Ovary (tissue), 9 donors: ENCODE measurements around the gene GSTM4. TPM values are rescaled to one million over a fixed set of nuclear protein-coding genes. Genes with fewer than 3 reads are reported as not detected.
"Not testable (repeated sequence)": the region's sequence is repeated elsewhere in the genome, so short reads cannot be mapped to it uniquely, and the experiment has no call there.

Source experiments
- DNase-seq, 5 donors: peaks; one replicate each; pipeline ENCODE4 v3.0.0-alpha.2; 2019 to 2020
- H3K27ac ChIP-seq, 2 donors: fragments of 200-600 bp; one replicate each; pipeline versions ENCODE4 v1.5.1 to v1.8.0; 2019 to 2022
- H3K27me3 ChIP-seq: fragments of 200-600 bp; one replicate; pipeline ENCODE4 v1.8.0; 2022
- H3K36me3 ChIP-seq: fragments of 200-600 bp; sonication (generic); one replicate; pipeline ENCODE4 v1.5.1; 2019
- H3K4me1 ChIP-seq: one replicate; pipeline ENCODE4 v1.8.1; 2013; ENCODE audit warnings: mild to moderate bottlenecking, moderate library complexity; ENCODE audit not compliant: insufficient read depth
- H3K4me3 ChIP-seq: fragments of 200-600 bp; sonication (generic); one replicate; pipeline ENCODE4 v1.5.1; 2017
- H3K9me3 ChIP-seq, 2 donors: fragments of 200-600 bp in 1 of 2; sonication (generic) in 1 of 2; one replicate each; pipeline versions ENCODE4 v1.5.1 to v1.8.1; 2013 to 2019; ENCODE audit warnings: mild to moderate bottlenecking in 1 of 2, moderate library complexity in 1 of 2
- CTCF ChIP-seq, 3 donors: fragments of 450-650 bp in 2 of 3; fragments of 200-600 bp in 1 of 3; IDR thresholded peaks; one replicate each; pipeline versions ENCODE4 v1.5.1 to v1.8.0; 2016 to 2022; ENCODE audit warnings: antibody characterized with exemption in 3 of 3, mild to moderate bottlenecking in 1 of 3
- EP300 ChIP-seq: sonication (generic); formaldehyde crosslinking; IDR thresholded peaks from one replicate; pipeline ENCODE4 v1.6.1; 2017; ENCODE audit warnings: antibody characterized with exemption
- POLR2A ChIP-seq: fragments of 450-650 bp; IDR thresholded peaks from one replicate; pipeline ENCODE4 v1.6.1; 2017; ENCODE audit warnings: antibody characterized with exemption, mild to moderate bottlenecking, moderate library complexity
- WGBS, 3 donors: extraction: QIAGEN DNeasy Blood & Tissue Kit in 1 of 3; methylation state at CpG; one replicate each; pipeline versions ENCODE4 v1.1.5 to v1.1.7; 2013 to 2017; 5-methylcytosine and 5-hydroxymethylcytosine counted together
- intact Hi-C, 4 donors: fragments of 100-400 bp; cut with DNase I; formaldehyde crosslinking; loops; one replicate each; pipeline versions ENCODE4 v1.11.0 to v1.15.1; 2022 to 2023
- polyA plus RNA-seq, 2 donors: library from polyadenylated mRNA; stranded (reverse); fragments of 200-250 nt in 1 of 2; fragments of 350-450 nt in 1 of 2; fragmentation: Illumina TruSeq in 1 of 2; extraction: RNeasy Lipid Tissue Mini Kit (QIAGEN cat#74804) in 1 of 2; gene quantifications; one replicate each; pipeline ENCODE4 v1.2.3, GENCODE V29; 2013 to 2014
- total RNA-seq, 7 donors: library from RNA; depleted of rRNA in 2 of 7; stranded (reverse); fragments of >200 nt in 2 of 7; fragmentation: NEBNext Ultra II Directional in 3 of 7; extraction: Animal tissue kit (Norgen Biotek cat#: 25700) in 3 of 7; gene quantifications; one replicate each; pipeline versions ENCODE4 v1.1.0 to v1.2.4, GENCODE V29; 2016 to 2023
- donor health status: DM: no; HTN: no; CAD: no; lungs with moderate emphysema.
- donor health status: DM: no; HTN: no; CAD: no.
- donor health status: Bipolar disorder and iron deficiency.
- donor health status: DM: yes; HTN: yes; CAD: no.
- donor health status: DM: no; HTN: no; CAD: no.
- donor health status: DM: yes; HTN: yes; CAD: no.

GSTM4 gene
- total and polyA plus RNA-seq, 9 donors = 23.0 to 116 (median 47.2) TPM

- 71 to 79% (median 73%) methylated on average over 8 of the region's 8 CpGs for WGBS, 3 donors
- intact Hi-C loops = no loop called here
- no peak for TF ChIP-seq POLR2A
- no peak for TF ChIP-seq EP300
- TF ChIP-seq CTCF (IDR thresholded peaks at IDR 0.05) = no peak
- Histone ChIP-seq H3K9me3 (no peaks in the 10 kb centered on the region), H3K36me3 (no peaks in the 10 kb centered on the region), H3K4me1 (no peaks in the 10 kb centered on the region), H3K27me3 (no peaks in the 10 kb centered on the region), H3K27ac (no peak overlapping the region), H3K4me3 (no peak overlapping the region)
- no peak for DNase-seq
Measured at GRCh38 chr1:109704173-109704572, 48.3 kb downstream of the GSTM4 start.

- Histone ChIP-seq H3K4me1 (no peaks in the 10 kb centered on the region), H3K4me3 (no peak overlapping the region), H3K27me3 (no peaks in the 10 kb centered on the region), H3K9me3 (no peaks in the 10 kb centered on the region), H3K27ac (no peak overlapping the region), H3K36me3 (no peaks in the 10 kb centered on the region)
- 93 to 97% (median 95%) methylated on average over 4 of the region's 4 CpGs for WGBS, 3 donors
- TF ChIP-seq CTCF (IDR thresholded peaks at IDR 0.05) (no peak), EP300 (no peak), POLR2A (no peak)
- DNase-seq = no peak
- intact Hi-C loops = no loop called here
Measured at GRCh38 chr1:109705411-109705810, 49.5 kb downstream of the GSTM4 start.

GRCh38 chr1:109708949-109709348 lies 53.0 kb downstream of the GSTM4 start:
- intact Hi-C loops, H3K4me3 ChIP-seq, H3K4me1 ChIP-seq, DNase-seq, H3K27me3 ChIP-seq, H3K9me3 ChIP-seq, H3K36me3 ChIP-seq, H3K27ac ChIP-seq: not testable (repeated sequence)
- 67 to 87% (median 72%) methylated on average over 4 of the region's 4 CpGs for WGBS, 3 donors

GRCh38 chr1:109709822-109710221 lies 53.9 kb downstream of the GSTM4 start:
- H3K36me3 ChIP-seq, DNase-seq, H3K27me3 ChIP-seq, H3K9me3 ChIP-seq, H3K27ac ChIP-seq, H3K4me3 ChIP-seq, H3K4me1 ChIP-seq: not testable (repeated sequence)
- intact Hi-C loops = loop anchor here in 1 of 4 donors (5.0 kb wide), 1 partner anchor 43 kb away; the partner anchor contains the start of gene GSTM2

Other genes with a start within 250 kb of the GSTM4 start
- 10 to 100 TPM; 19.4 to 52.0 (median 42.2) TPM for gene PSMA5, start 229.7 kb upstream of the GSTM4 start, total RNA-seq
- gene PSMA5, start 229.7 kb upstream of the GSTM4 start, polyA plus RNA-seq = 10 to 100 TPM; 37.7 to 38.1 TPM
- 1 to 10 TPM in 6 of 7 donors, under 1 TPM in 1; 0.31 to 4.4 (median 2.4) TPM for gene SYPL2, start 189.6 kb upstream of the GSTM4 start, total RNA-seq
- 1 to 10 TPM in 1 of 2 donors, under 1 TPM in 1; 0.81 to 5.1 TPM for gene SYPL2, start 189.6 kb upstream of the GSTM4 start, polyA plus RNA-seq
- 1 to 10 TPM; 3.6 to 8.8 (median 6.7) TPM for gene ATXN7L2, start 172.2 kb upstream of the GSTM4 start, total RNA-seq
- gene ATXN7L2, start 172.2 kb upstream of the GSTM4 start, polyA plus RNA-seq = 1 to 10 TPM in 1 of 2 donors, under 1 TPM in 1; 0.98 to 6.5 TPM
- gene CYB561D1, start 162.0 kb upstream of the GSTM4 start, total RNA-seq = 10 to 100 TPM in 2 of 7 donors, 1 to 10 TPM in 5; 3.8 to 11.7 (median 9.3) TPM
- 10 to 100 TPM in 1 of 2 donors, 1 to 10 TPM in 1; 4.8 to 10.3 TPM for gene CYB561D1, start 162.0 kb upstream of the GSTM4 start, polyA plus RNA-seq
- 10 to 100 TPM in 5 of 7 donors, 1 to 10 TPM in 2; 7.4 to 16.1 (median 10.8) TPM for gene AMIGO1, start 146.4 kb upstream of the GSTM4 start, total RNA-seq
- gene AMIGO1, start 146.4 kb upstream of the GSTM4 start, polyA plus RNA-seq = 10 to 100 TPM in 1 of 2 donors, 1 to 10 TPM in 1; 6.3 to 18.0 TPM
- not detected for gene GPR61, start 116.2 kb upstream of the GSTM4 start, total RNA-seq
- under 1 TPM in 1 of 2 donors, not detected in 1; 0.25 TPM for gene GPR61, start 116.2 kb upstream of the GSTM4 start, polyA plus RNA-seq
- gene GNAI3, start 107.5 kb upstream of the GSTM4 start, total RNA-seq = 1 to 10 TPM; 3.3 to 6.2 (median 4.8) TPM
- gene GNAI3, start 107.5 kb upstream of the GSTM4 start, polyA plus RNA-seq = 1 to 10 TPM; 3.0 to 4.9 TPM
- gene GNAT2, start 36.5 kb upstream of the GSTM4 start, total RNA-seq = not detected
- gene GNAT2, start 36.5 kb upstream of the GSTM4 start, polyA plus RNA-seq = not detected
- gene AMPD2, start 36.3 kb upstream of the GSTM4 start, total RNA-seq = 10 to 100 TPM; 40.5 to 86.0 (median 64.8) TPM
- gene AMPD2, start 36.3 kb upstream of the GSTM4 start, polyA plus RNA-seq = 10 to 100 TPM; 19.4 to 25.7 TPM
- 100 to 1,000 TPM; 101 to 318 (median 195) TPM for gene GSTM2, start 12.0 kb downstream of the GSTM4 start, total RNA-seq
- 100 to 1,000 TPM; 202 to 209 TPM for gene GSTM2, start 12.0 kb downstream of the GSTM4 start, polyA plus RNA-seq
- 100 to 1,000 TPM in 2 of 7 donors, 10 to 100 TPM in 1, under 1 TPM in 1, not detected in 3; 0.32 to 482 (median 153) TPM for gene GSTM1, start 31.7 kb downstream of the GSTM4 start, total RNA-seq
- gene GSTM1, start 31.7 kb downstream of the GSTM4 start, polyA plus RNA-seq = 100 to 1,000 TPM; 169 to 193 TPM
- 100 to 1,000 TPM in 3 of 7 donors, 10 to 100 TPM in 4; 18.8 to 183 (median 95.8) TPM for gene GSTM5, start 56.2 kb downstream of the GSTM4 start, total RNA-seq
- 100 to 1,000 TPM; 101 to 259 TPM for gene GSTM5, start 56.2 kb downstream of the GSTM4 start, polyA plus RNA-seq
- gene GSTM3, start 84.9 kb downstream of the GSTM4 start, total RNA-seq = 100 to 1,000 TPM in 5 of 7 donors, 10 to 100 TPM in 2; 75.8 to 278 (median 135) TPM
- 100 to 1,000 TPM; 229 to 234 TPM for gene GSTM3, start 84.9 kb downstream of the GSTM4 start, polyA plus RNA-seq
- gene EPS8L3, start 107.8 kb downstream of the GSTM4 start, total RNA-seq = 1 to 10 TPM in 1 of 7 donors, under 1 TPM in 5, not detected in 1; 0.23 to 1.9 (median 0.56) TPM
- under 1 TPM in 1 of 2 donors, not detected in 1; 0.05 TPM for gene EPS8L3, start 107.8 kb downstream of the GSTM4 start, polyA plus RNA-seq